SHP77 treated with DMSO at 0.1 percent for 48 hours (cell line): ENCODE results near the gene GTF2IRD1.
"Not testable (repeated sequence)": the region's sequence is repeated elsewhere in the genome, so short reads cannot be mapped to it uniquely, and the experiment has no call there.

Experiments used
- DNase-seq: peaks from one replicate; lab custom pipeline; 2025; lab: John Stamatoyannopoulos, UW

Gene GTF2IRD1

GRCh38 chr7:74430961-74431466 lies 22.7 kb upstream of the GTF2IRD1 start:
- no peak for DNase-seq

GRCh38 chr7:74437291-74437571 lies 16.5 kb upstream of the GTF2IRD1 start:
- not testable (repeated sequence) for DNase-seq

GRCh38 chr7:74438327-74438726 lies 15.4 kb upstream of the GTF2IRD1 start:
- DNase-seq = no peak

- DNase-seq = no peak
Measured at GRCh38 chr7:74439541-74439940, 14.2 kb upstream of the GTF2IRD1 start.

- not testable (repeated sequence) for DNase-seq
Measured at GRCh38 chr7:74440143-74440542, 13.6 kb upstream of the GTF2IRD1 start.

GRCh38 chr7:74441801-74442200 lies 11.9 kb upstream of the GTF2IRD1 start:
- no peak for DNase-seq

GRCh38 chr7:74443543-74444247 lies 10.0 kb upstream of the GTF2IRD1 start:
- DNase-seq = no peak

GRCh38 chr7:74449144-74449543 lies 4.6 kb upstream of the GTF2IRD1 start:
- DNase-seq = no peak

- DNase-seq = peak; percentile 11
Measured at GRCh38 chr7:74449809-74450397, 3.8 kb upstream of the GTF2IRD1 start.

- no peak for DNase-seq
Measured at GRCh38 chr7:74452748-74453321, 871 bp upstream of the GTF2IRD1 start.

GRCh38 chr7:74454021-74454924 lies 567 bp downstream of the GTF2IRD1 start:
- no peak for DNase-seq

- DNase-seq = no peak
Measured at GRCh38 chr7:74454925-74455288, 1.2 kb downstream of the GTF2IRD1 start.

GRCh38 chr7:74455291-74455804 lies 1.6 kb downstream of the GTF2IRD1 start:
- DNase-seq = no peak

GRCh38 chr7:74455928-74456327 lies 2.2 kb downstream of the GTF2IRD1 start:
- DNase-seq = no peak

- DNase-seq = no peak
Measured at GRCh38 chr7:74457007-74457406, 3.3 kb downstream of the GTF2IRD1 start.

- DNase-seq = no peak
Measured at GRCh38 chr7:74461970-74462706, 8.4 kb downstream of the GTF2IRD1 start.

- no peak for DNase-seq
Measured at GRCh38 chr7:74462707-74463100, 9.0 kb downstream of the GTF2IRD1 start.

GRCh38 chr7:74464931-74465886 lies 11.5 kb downstream of the GTF2IRD1 start:
- no peak for DNase-seq

GRCh38 chr7:74466196-74466813 lies 12.6 kb downstream of the GTF2IRD1 start:
- no peak for DNase-seq

- no peak for DNase-seq
Measured at GRCh38 chr7:74467876-74468275, 14.2 kb downstream of the GTF2IRD1 start.
